Caco-2 (cell line): ENCODE measurements around the gene RAB43. TPM values are rescaled to one million over a fixed set of nuclear protein-coding genes. Genes with fewer than 3 reads are reported as not detected.

Experiments
- BruUV-seq: library from RNA; stranded (reverse); fragments of 400-500 nt; replicated peaks from 2 replicates; lab custom pipeline; 2021; lab: Mats Ljungman, UMichigan
- CTCF ChIA-PET: fragments of 300-600 bp; sonication (Branson Sonifier 250); formaldehyde crosslinking; loops from one replicate; lab custom pipeline; 2022; ENCODE audit warnings: antibody characterized with exemption; lab: Charles Lee
- POLR2A ChIA-PET: fragments of 300-600 bp; sonication (Branson Sonifier 250); formaldehyde crosslinking; loops from one replicate; lab custom pipeline; 2022; ENCODE audit warnings: antibody characterized with exemption; lab: Charles Lee
- DNase-seq, 2 experiments: peaks; one replicate each; pipeline versions ENCODE4 v3.0.0 to v3.0.0-alpha.2; 2020 to 2022
- H3K27me3 ChIP-seq: replicated peaks from 2 replicates; pipeline ENCODE4 v1.6.0; 2011; ENCODE audit warnings: low read length; ENCODE audit not compliant: control insufficient read depth, insufficient read depth
- H3K36me3 ChIP-seq: 2 replicates; pipeline ENCODE4 v1.5.1; 2011; ENCODE audit warnings: low read length; ENCODE audit not compliant: control insufficient read depth, insufficient read depth
- H3K4me1 ChIP-seq: fragments of 250-450 bp; sonication (Bioruptor Pico); 2 replicates; pipeline ENCODE4 v1.5.1; 2020; ENCODE audit warnings: mild to moderate bottlenecking
- H3K4me3 ChIP-seq: 2 replicates; pipeline ENCODE4 v1.5.1; 2011; ENCODE audit warnings: low read depth, mild to moderate bottlenecking, control low read depth, low read length
- H3K9me3 ChIP-seq: fragments of 250-450 bp; sonication (Bioruptor Pico); 2 replicates; pipeline ENCODE4 v1.5.1; 2020; ENCODE audit warnings: mild to moderate bottlenecking, moderate library complexity
- H3K27ac Mint-ChIP-seq: one replicate; pipeline ENCODE4 v1.8.0; 2022; ENCODE audit warnings: mixed read lengths; ENCODE audit not compliant: unreplicated experiment
- H3K27me3 Mint-ChIP-seq: one replicate; pipeline ENCODE4 v1.8.0; 2022; ENCODE audit warnings: mixed read lengths; ENCODE audit not compliant: insufficient read depth, unreplicated experiment
- H3K36me3 Mint-ChIP-seq: one replicate; pipeline ENCODE4 v1.8.0; 2022; ENCODE audit warnings: mild to moderate bottlenecking, mixed read lengths; ENCODE audit not compliant: insufficient read depth, unreplicated experiment
- H3K4me1 Mint-ChIP-seq: one replicate; pipeline ENCODE4 v1.8.0; 2022; ENCODE audit warnings: low read depth, mixed read lengths; ENCODE audit not compliant: unreplicated experiment
- H3K4me3 Mint-ChIP-seq: one replicate; pipeline ENCODE4 v1.8.0; 2022; ENCODE audit warnings: mild to moderate bottlenecking, moderate library complexity, mixed read lengths; ENCODE audit not compliant: unreplicated experiment
- H3K9me3 Mint-ChIP-seq: one replicate; pipeline ENCODE4 v1.8.0; 2022; ENCODE audit warnings: mixed read lengths; ENCODE audit not compliant: unreplicated experiment
- CTCF ChIP-seq, 2 experiments: fragments of 200-600 bp in 1 of 2; IDR thresholded peaks; 1 replicate in 1 of 2; 2 replicates in 1 of 2; pipeline versions ENCODE4 v1.5.1 to v1.8.0; 2011 to 2022; ENCODE audit warnings: antibody characterized with exemption in 1 of 2, control low read depth in 1 of 2, inconsistent platforms in 1 of 2, low read depth in 1 of 2, low read length in 1 of 2, mild to moderate bottlenecking in 1 of 2, moderate library complexity in 1 of 2; ENCODE audit not compliant: insufficient read depth in 1 of 2, severe bottlenecking in 1 of 2, unreplicated experiment in 1 of 2
- intact Hi-C: fragments of 100-400 bp; cut with micrococcal nuclease; formaldehyde crosslinking; loops from one replicate; pipeline ENCODE4 v1.10.0; 2022; ENCODE audit not compliant: unreplicated experiment
- total RNA-seq: library from RNA; stranded (reverse); gene quantifications from 2 replicates; pipeline ENCODE4 v1.2.3, GENCODE V29; 2022

The RAB43 gene
- total RNA-seq, 1 experiment from 2014 or later, result 12.3 TPM

- no peaks in the 10 kb centered on the region for H3K27me3 Mint-ChIP-seq
- Histone ChIP-seq H3K27me3 (no peaks in the 10 kb centered on the region), H3K36me3 (peaks cover 1% of the 10 kb centered on the region), H3K4me1 (peaks cover 40% of the 10 kb centered on the region), H3K4me3 (peak overlapping the region; percentile 78), H3K9me3 (no peaks in the 10 kb centered on the region)
- peak overlapping the region; percentile 80 for H3K4me3 Mint-ChIP-seq
- intact Hi-C loops, result loop anchor here (2.0 to 10.0 kb wide), 2 partner anchors 67 to 195 kb away; a partner anchor contains a TSS
- POLR2A ChIA-PET, result no interaction called here
- peak; percentile 79 to 84 for DNase-seq
- H3K27ac Mint-ChIP-seq, result peak overlapping the region; percentile 88
- peaks cover 36% of the 10 kb centered on the region for H3K4me1 Mint-ChIP-seq
- peaks cover 25% of the 10 kb centered on the region for H3K36me3 Mint-ChIP-seq
- CTCF ChIA-PET, result interaction anchor here (0.6 to 3.7 kb wide), 4 partner anchors 35 to 149 kb away, joined by 3 to 21 read pairs (median 8); no protein-coding TSS in a partner anchor
- no TSS peak for BruUV-seq
- no peaks in the 10 kb centered on the region for H3K9me3 Mint-ChIP-seq
- TF ChIP-seq CTCF (IDR thresholded peaks at IDR 0.05; ENCODE audit: insufficient read depth in 1 of 2, low read depth in 1 of 2, low read length in 1 of 2, severe bottlenecking in 1 of 2, unreplicated experiment in 1 of 2), result no peak
Observed at GRCh38 chr3:129119365-129120100, 2.1 kb downstream of the RAB43 start.

- Mint-ChIP-seq H3K4me3 (peak overlapping the region; percentile 80), H3K36me3 (peaks cover 25% of the 10 kb centered on the region), H3K9me3 (no peaks in the 10 kb centered on the region), H3K27ac (no peak overlapping the region), H3K4me1 (peaks cover 36% of the 10 kb centered on the region), H3K27me3 (no peaks in the 10 kb centered on the region)
- no peak for DNase-seq
- CTCF ChIA-PET, result interaction anchor here (2.0 to 3.7 kb wide), 2 partner anchors 64 to 148 kb away, joined by 10 to 21 read pairs; no protein-coding TSS in a partner anchor
- Histone ChIP-seq H3K36me3 (peaks cover 1% of the 10 kb centered on the region), H3K4me3 (no peak overlapping the region), H3K27me3 (no peaks in the 10 kb centered on the region), H3K4me1 (peaks cover 38% of the 10 kb centered on the region), H3K9me3 (no peaks in the 10 kb centered on the region)
- no peak for TF ChIP-seq CTCF (IDR thresholded peaks at IDR 0.05; ENCODE audit: insufficient read depth in 1 of 2, low read depth in 1 of 2, low read length in 1 of 2, severe bottlenecking in 1 of 2, unreplicated experiment in 1 of 2)
- no TSS peak for BruUV-seq
- intact Hi-C loops, result no loop called here
- POLR2A ChIA-PET, result no interaction called here
Observed at GRCh38 chr3:129118745-129119144, 2.9 kb downstream of the RAB43 start.

GRCh38 chr3:129117134-129117533 is 4.5 kb downstream of the RAB43 start:
- H3K4me3 Mint-ChIP-seq, result no peak overlapping the region
- H3K27me3 ChIP-seq, result no peaks in the 10 kb centered on the region
- BruUV-seq, result no TSS peak
- peaks cover 22% of the 10 kb centered on the region for H3K4me1 ChIP-seq
- CTCF ChIA-PET, result interaction anchor here (0.9 kb wide), 1 partner anchor 64 kb away, joined by 10 read pairs; no protein-coding TSS in a partner anchor
- no peak overlapping the region for H3K4me3 ChIP-seq
- intact Hi-C loops, result no loop called here
- no peaks in the 10 kb centered on the region for H3K27me3 Mint-ChIP-seq
- H3K36me3 ChIP-seq, result peaks cover 1% of the 10 kb centered on the region
- H3K27ac Mint-ChIP-seq, result no peak overlapping the region
- H3K9me3 Mint-ChIP-seq, result no peaks in the 10 kb centered on the region
- POLR2A ChIA-PET, result no interaction called here
- no peak for TF ChIP-seq CTCF (IDR thresholded peaks at IDR 0.05; ENCODE audit: insufficient read depth in 1 of 2, low read depth in 1 of 2, low read length in 1 of 2, severe bottlenecking in 1 of 2, unreplicated experiment in 1 of 2)
- H3K9me3 ChIP-seq, result no peaks in the 10 kb centered on the region
- peaks cover 22% of the 10 kb centered on the region for H3K36me3 Mint-ChIP-seq
- no peak for DNase-seq
- H3K4me1 Mint-ChIP-seq, result peaks cover 24% of the 10 kb centered on the region
